ENCODE data around the gene HMCN2. TPM values are rescaled to one million over a fixed set of nuclear protein-coding genes. Genes with fewer than 3 reads are reported as not detected.
"Not testable (repeated sequence)": the region's sequence is repeated elsewhere in the genome, so short reads cannot be mapped to it uniquely, and the experiment has no call there.

HMCN2 gene
- total RNA-seq, 4 donors from 2014 or later = 9.6 to 21.1 (median 15.5) TPM

- 96 to 100% methylated on average over 2 to 3 of the region's 8 CpGs for WGBS, 2 donors (ENCODE audit: low coverage in 1 of 2)
- ATAC-seq = no peak
- no peaks in the 10 kb centered on the region for H3K9me3 ChIP-seq
- H3K4me1 ChIP-seq = no peaks in the 10 kb centered on the region
- no peak for TF ChIP-seq POLR2A (IDR thresholded peaks at IDR 0.05)
- no peak for TF ChIP-seq POLR2AphosphoS5 (IDR thresholded peaks at IDR 0.05)
- TF ChIP-seq EP300 (IDR thresholded peaks at IDR 0.05) = no peak
- TF ChIP-seq CTCF (IDR thresholded peaks at IDR 0.05) = no peak
- peaks cover 0 to 78% of the 10 kb centered on the region in 2 donors for H3K36me3 ChIP-seq
- H3K27me3 ChIP-seq = no peaks in the 10 kb centered on the region
- no peak overlapping the region for H3K27ac ChIP-seq
- no peak overlapping the region for H3K4me3 ChIP-seq
Observed at GRCh38 chr9:130400870-130401269, 135.3 kb downstream of the HMCN2 start.

GRCh38 chr9:130401742-130402141 is 136.2 kb downstream of the HMCN2 start:
- H3K36me3 ChIP-seq = peaks cover 0 to 78% of the 10 kb centered on the region in 2 donors
- not testable (repeated sequence) for H3K4me1 ChIP-seq, H3K27ac ChIP-seq, H3K27me3 ChIP-seq, ATAC-seq, H3K4me3 ChIP-seq, H3K9me3 ChIP-seq
- 94 to 100% methylated on average over 1 to 3 of the region's 3 CpGs for WGBS, 2 donors (ENCODE audit: low coverage in 1 of 2)

- Histone ChIP-seq H3K4me1 (no peaks in the 10 kb centered on the region), H3K36me3 (peaks cover 0 to 78% of the 10 kb centered on the region in 2 donors), H3K4me3 (no peak overlapping the region), H3K27ac (no peak overlapping the region), H3K27me3 (no peaks in the 10 kb centered on the region), H3K9me3 (no peaks in the 10 kb centered on the region)
- 76% methylated on average over 3 of the region's 3 CpGs; no CpG with 5 or more reads in 1 of the 2 donors for WGBS, 2 donors (ENCODE audit: low coverage in 1 of 2)
- TF ChIP-seq CTCF (IDR thresholded peaks at IDR 0.05) (no peak), POLR2AphosphoS5 (IDR thresholded peaks at IDR 0.05) (no peak), EP300 (IDR thresholded peaks at IDR 0.05) (no peak), POLR2A (IDR thresholded peaks at IDR 0.05) (no peak)
- ATAC-seq = no peak
Observed at GRCh38 chr9:130402243-130402642, 136.7 kb downstream of the HMCN2 start.

GRCh38 chr9:130402645-130403440 is 137.3 kb downstream of the HMCN2 start:
- no peak for ATAC-seq
- Histone ChIP-seq H3K27ac (no peak overlapping the region), H3K4me1 (no peaks in the 10 kb centered on the region), H3K9me3 (no peaks in the 10 kb centered on the region), H3K36me3 (peaks cover 0 to 80% of the 10 kb centered on the region in 2 donors), H3K4me3 (no peak overlapping the region), H3K27me3 (no peaks in the 10 kb centered on the region)
- no peak for TF ChIP-seq POLR2AphosphoS5 (IDR thresholded peaks at IDR 0.05)
- TF ChIP-seq CTCF (IDR thresholded peaks at IDR 0.05) = no peak
- TF ChIP-seq POLR2A (IDR thresholded peaks at IDR 0.05) = no peak
- TF ChIP-seq EP300 (IDR thresholded peaks at IDR 0.05) = no peak
- 79% methylated on average over 4 of the region's 28 CpGs; no CpG with 5 or more reads in 1 of the 2 donors for WGBS, 2 donors (ENCODE audit: low coverage in 1 of 2)

- no peak overlapping the region for H3K27ac ChIP-seq
- H3K4me3 ChIP-seq = no peak overlapping the region
- H3K9me3 ChIP-seq = no peaks in the 10 kb centered on the region
- ATAC-seq = no peak
- H3K36me3 ChIP-seq = peaks cover 0 to 88% of the 10 kb centered on the region in 2 donors
- H3K4me1 ChIP-seq = peaks cover 0 to under 1% (median 0%) of the 10 kb centered on the region in 3 donors
- TF ChIP-seq CTCF (IDR thresholded peaks at IDR 0.05) (no peak), EP300 (IDR thresholded peaks at IDR 0.05) (no peak)
- no CpG with 5 or more reads among the region's 22 CpGs for WGBS, 2 donors (ENCODE audit: low coverage in 1 of 2)
- no peaks in the 10 kb centered on the region for H3K27me3 ChIP-seq
Observed at GRCh38 chr9:130405657-130406257, 140.2 kb downstream of the HMCN2 start.
